NCI-H526 treated with DMSO at 0.1 percent for 48 hours (cell line): ENCODE results near the gene ANK3.
A peak's percentile ranks its signal among the peaks of the same experiment; 100 is the strongest.

Experiments used
- DNase-seq: peaks from one replicate; lab custom pipeline; 2025; lab: John Stamatoyannopoulos, UW

ANK3 gene

GRCh38 chr10:60277656-60278055 lies 112.0 kb downstream of the ANK3 start:
- no peak for DNase-seq

DNA sequence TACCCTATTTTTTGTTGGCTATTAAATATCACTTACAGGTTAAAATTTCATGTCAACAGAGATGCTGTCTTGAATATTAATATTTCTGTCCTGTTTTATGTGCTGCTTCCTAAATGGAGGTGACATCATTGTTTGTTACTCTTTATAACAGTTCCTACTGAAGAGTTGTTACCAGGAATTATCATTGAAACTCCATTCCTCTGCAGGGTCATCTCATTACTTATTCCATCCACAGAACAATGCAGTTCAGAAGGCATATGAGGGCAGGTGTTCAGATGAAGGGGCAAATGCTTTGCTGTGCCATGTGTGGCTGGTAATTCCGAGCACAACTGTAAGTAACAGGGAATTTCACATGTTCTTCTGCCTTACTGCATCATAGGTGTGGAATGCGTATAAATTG lies 113.4 kb downstream of the ANK3 start:
- no peak for DNase-seq

DNA sequence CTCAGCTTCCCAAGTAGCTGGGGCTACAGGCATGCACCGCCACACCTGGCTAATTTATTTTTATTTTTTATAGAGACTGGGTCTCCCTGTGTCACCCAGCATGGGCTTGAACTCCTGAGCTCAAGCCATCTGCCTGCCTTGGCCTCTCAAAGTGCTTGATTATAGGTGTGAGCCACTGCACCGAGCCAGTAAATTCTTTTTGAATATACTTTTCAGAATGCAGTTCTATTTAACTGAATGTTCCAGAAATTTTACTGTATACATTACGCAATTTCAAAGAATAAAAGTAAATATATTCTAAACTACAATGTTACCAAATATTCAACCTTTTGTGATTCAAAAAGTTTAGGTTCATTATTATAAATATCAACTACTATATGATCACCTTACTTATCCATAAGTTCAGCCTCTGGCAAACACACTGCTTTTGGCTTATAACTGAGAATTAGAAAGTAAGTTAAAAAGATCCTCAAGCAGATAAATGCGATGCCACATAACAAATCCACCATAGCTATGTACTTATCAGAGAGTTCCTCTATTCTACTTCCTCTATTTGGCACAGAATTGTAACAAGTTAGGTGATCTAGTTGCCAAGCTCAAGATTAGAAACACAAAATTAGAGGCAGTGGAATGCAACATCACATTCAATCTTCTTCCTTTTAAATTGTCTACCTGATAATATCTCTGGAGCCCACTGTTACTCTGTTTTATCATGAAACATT lies 118.2 kb downstream of the ANK3 start:
- no peak for DNase-seq

DNA sequence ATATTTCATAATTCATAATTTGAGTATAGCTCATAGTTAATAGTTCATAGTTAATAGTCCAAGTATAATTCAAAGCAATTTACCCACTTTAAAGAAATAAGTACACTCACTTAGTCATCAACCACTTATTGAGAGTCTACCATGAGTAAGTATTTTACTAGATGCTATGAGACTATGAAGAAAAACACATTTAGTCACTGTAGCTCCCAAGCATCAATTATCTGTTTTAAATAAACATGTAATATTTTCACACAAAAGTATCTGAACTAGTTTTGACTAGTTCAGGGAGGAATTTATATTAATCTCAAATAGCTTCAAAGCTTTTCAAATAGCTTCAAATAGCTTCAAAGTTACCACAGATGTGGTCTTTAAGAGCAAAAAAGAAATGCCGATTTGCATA lies 119.2 kb downstream of the ANK3 start:
- no peak for DNase-seq

DNA sequence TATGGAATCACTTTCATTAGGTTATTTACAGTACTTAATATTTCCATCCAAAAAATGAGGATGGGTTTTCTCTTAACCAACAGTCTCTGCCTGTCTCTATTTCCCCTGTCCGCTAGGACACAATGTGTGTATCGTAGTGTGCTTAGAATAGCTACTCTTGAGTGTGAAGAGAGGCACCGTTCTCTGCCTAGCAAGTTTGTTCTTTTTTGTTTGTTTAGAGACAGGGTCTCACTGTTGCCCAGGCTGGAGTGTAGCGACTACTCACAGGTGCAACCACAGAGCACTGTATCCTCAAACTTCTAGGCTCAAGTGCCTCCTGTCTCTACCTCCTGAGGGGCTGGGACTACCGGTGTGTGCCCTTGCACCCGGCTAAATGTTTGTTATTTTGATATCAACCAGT lies 121.9 kb downstream of the ANK3 start:
- DNase-seq, result no peak

DNA sequence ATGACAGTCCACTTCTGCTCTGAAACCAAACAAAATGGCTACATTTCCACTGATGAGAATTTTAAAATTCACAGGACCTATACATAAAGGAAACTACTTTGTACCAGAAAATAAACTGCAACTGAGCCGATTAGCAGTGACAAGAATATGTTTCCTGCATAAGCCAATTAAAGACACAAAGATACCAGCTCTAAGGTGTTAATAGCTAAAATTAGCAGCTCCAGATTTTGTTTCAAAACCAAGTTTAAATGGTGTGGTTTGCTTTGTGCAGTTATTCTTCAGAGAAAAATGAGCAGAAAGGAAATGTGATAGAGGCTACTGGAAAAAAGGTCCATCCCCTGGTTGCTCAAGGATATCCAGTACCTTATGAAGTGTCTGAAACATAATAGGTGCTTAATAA lies 123.2 kb downstream of the ANK3 start:
- no peak for DNase-seq

GRCh38 chr10:60262647-60263126 lies 127.0 kb downstream of the ANK3 start:
- no peak for DNase-seq

DNA sequence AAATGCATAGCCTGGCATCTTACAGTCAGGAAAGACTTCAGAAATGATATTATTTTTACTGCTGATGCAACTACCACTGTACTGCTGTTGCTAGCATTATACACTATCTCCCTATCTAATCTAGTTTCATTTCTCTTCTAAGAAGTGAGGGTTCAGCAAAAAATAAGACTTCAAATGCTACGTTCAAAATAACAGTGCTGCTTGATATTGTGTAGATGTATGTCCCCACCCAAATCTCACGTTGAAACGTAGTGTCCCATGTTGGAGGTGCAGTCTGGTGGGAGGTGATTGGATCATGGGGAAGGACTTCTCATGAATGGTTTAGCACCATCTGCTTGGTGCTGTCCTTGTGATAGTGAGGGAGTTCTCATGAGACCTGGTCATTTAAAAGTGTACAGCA lies 129.4 kb downstream of the ANK3 start:
- no peak for DNase-seq

DNA sequence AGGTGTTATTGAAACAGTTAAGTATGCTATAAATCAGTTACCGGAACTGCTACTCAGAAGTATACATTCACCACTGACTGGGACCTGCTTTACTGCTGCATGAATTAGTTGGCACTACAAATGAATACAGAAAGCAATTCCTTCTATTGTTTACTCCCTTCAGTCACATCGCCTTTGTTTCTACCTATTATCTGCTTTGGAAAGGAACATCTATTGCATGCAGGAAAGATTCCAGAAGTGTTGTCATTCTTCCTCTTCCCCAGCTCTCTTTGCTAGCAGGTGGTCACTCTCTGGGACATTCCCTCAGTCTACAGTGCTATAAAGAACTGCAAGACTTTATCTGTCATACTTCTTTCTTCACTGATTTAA lies 131.3 kb downstream of the ANK3 start:
- no peak for DNase-seq

GRCh38 chr10:60257767-60258428 lies 131.8 kb downstream of the ANK3 start:
- no peak for DNase-seq

- no peak for DNase-seq
Observed at GRCh38 chr10:60254776-60255175, 134.9 kb downstream of the ANK3 start.

GRCh38 chr10:60253484-60253883 lies 136.2 kb downstream of the ANK3 start:
- no peak for DNase-seq

DNA sequence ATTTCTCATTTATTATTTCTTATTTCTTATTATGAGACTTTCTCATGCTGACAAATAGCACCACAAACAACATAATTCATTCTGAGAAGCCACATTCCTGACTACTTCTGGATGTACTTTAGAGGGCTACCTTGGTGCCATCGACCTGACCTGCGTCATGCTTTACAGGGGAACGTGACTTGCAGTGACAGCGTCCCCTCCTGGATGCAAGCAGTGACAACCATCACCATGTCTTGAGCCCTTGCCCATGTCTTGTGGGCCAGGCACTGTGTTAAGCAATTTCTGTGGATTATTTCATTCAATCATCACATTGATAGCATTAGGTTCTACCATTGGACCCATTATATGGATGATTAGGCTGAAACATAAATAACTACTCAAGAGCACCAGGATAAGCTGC lies 137.0 kb downstream of the ANK3 start:
- no peak for DNase-seq

DNA sequence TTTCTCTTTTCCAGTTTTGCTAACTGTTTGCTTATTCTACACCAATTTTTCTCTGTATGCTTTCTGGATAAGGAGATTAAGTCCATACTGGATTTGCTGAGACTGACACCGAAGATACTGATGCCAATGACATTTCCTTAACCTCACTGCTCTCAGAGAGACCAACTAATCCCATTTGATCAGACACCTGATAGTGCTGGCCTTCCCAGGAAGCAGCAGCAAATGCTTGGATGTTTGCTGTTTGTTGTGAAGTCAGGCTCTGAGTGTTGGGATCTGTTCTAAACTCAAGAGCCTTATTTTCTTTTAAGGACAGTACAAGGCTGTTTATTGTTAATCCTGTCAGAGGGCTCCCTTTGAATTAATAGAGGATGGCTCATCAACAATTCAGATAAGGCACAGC lies 143.3 kb downstream of the ANK3 start:
- no peak for DNase-seq

- DNase-seq, result no peak
Observed at GRCh38 chr10:60239228-60239627, 150.4 kb downstream of the ANK3 start.

DNA sequence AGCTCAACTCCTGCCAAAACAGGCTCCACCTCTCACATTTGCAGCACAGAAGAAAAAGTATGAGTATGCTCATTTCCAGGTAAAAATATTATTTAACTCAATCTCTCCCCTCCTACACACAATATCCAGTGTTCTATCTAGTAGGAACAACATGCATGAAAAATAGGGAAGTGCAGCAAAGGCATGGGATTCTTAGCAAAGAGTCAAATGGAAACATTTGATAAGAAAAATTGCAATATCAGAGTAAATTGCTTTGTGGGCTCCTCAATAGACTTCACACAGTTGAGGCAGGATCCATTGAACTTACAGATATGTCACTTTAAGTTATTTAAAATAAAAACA lies 150.9 kb downstream of the ANK3 start:
- DNase-seq, result no peak

DNA sequence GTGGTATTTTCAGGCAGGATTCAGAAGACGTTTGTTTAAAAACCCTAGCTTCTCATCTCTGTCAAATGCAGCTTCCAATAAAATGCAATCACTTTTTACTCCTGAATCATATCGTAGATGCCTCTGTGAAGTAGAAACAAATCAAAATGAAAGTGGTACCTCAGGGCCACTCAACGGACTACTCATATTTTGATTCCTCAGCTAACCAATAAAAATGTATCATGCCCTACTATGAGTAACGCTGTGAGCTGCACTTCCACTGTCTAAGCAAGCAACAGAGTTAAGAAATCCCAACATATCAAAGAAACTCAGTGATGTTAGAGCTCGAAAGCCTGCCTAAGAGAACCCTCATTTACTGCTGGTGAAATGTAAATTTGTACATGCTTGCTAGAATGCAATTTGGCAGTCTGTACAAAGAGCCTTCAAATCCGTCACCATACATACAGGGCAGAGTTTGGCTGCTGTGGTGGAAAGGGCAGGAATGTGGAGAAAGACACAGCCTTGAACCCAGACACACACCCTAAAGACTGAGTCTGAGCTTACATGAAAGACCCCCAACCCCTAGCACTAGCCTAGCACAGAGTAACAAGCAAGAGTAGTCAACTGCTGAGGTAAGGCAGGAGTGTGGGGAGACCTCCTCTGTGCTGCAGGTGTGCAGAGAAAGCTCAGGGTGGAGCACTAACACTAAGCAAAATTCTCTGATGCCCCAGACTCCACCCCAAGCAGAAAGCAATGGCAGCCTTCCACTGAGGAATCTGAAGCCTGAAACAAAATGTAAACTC lies 151.5 kb downstream of the ANK3 start:
- DNase-seq, result peak; percentile 1

DNA sequence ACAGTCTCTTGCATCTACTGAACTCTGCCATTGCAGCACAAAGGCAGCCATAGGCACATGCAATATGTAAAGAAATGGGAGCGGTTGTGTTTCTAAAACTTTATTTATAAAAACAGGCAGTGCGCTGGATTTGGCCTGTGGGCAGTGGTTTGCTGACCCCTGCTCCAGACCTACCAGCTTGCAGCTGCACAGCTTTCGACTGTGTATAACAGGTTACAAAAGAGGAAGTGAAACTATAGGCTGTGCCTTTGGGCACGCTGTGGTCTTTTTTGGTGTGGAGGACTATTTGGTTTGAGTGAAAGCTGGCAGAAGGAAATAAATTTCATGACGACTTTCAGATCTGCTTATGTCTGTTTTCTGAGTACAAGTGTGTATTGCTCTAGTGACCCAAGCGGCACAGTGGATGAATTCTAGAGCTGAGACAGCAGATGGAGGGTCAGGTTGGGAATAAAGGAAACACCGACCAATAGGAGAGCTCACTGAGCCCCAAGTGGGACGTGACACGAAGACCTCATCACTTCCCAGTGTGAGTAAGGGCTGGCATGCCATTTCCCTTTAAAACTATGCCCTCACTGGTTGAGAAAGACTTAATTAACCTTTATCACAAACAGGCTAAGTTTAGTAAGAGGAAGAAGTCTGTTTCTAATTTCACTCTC lies 152.7 kb downstream of the ANK3 start:
- no peak for DNase-seq

- DNase-seq, result no peak
Observed at GRCh38 chr10:60235001-60235400, 154.7 kb downstream of the ANK3 start.

DNA sequence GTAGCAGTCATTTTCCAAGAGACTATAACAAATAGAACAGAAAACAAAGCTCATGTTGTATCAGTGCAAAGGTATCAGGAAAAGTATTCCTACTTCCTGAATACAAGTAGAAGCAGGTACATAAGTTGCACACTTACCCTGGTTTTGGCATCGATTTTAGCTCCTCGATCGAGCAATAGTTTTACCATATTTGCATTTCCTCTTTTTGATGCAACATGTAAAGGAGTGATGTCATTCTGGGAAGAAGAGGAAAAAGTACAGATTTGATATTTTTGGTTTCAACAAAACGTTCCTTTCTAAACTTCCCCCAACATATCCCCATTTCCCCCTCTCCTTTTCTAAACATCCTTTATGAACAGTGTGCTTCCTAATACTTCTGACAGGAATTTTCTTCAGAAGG lies 155.1 kb downstream of the ANK3 start:
- DNase-seq, result no peak

GRCh38 chr10:60230892-60231291 lies 158.8 kb downstream of the ANK3 start:
- DNase-seq, result no peak

GRCh38 chr10:60224066-60224705 lies 165.5 kb downstream of the ANK3 start:
- DNase-seq, result no peak
